SK-N-MC (cell line): ENCODE results near the gene PRKCB.

ENCODE experiments used
- EZH2 ChIP-seq: fragments of 200-600 bp; sonication (generic); IDR thresholded peaks from one replicate; pipeline ENCODE4 v1.6.1; 2017; ENCODE audit warnings: antibody characterized with exemption
- FOXP2 ChIP-seq: optimal IDR thresholded peaks from 2 replicates; pipeline ENCODE3; 2011; ENCODE audit warnings: mild to moderate bottlenecking, moderate library complexity; ENCODE audit not compliant: insufficient read depth; ENCODE audit errors: extremely low read length, control extremely low read depth
- POLR2AphosphoS5 ChIP-seq: IDR thresholded peaks from 2 replicates; pipeline ENCODE4 v1.6.1; 2012; ENCODE audit warnings: mild to moderate bottlenecking, low read depth, low read length, borderline replicate concordance

DNA sequence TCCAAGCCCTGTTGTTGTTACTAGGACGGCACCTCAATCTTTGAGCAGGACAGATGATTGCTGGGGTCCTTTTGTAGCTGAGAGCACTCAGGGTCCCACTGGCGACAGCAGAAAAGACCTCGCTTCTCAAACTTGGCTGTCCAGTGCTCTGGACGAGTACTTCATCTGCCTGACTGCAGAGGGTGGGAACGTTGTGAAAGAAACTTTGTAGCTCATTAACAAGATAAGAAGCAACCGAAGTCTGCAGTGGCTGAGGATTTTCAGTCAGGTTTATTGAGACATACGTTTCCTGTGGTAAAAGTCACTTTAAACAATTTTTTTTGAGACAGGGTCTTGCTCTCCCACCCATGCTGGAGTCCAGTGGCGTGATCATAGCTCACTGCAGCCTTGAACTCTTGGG is 191.7 kb downstream of the PRKCB start:
- TF ChIP-seq POLR2AphosphoS5 (no peak), EZH2 (no peak), FOXP2 (no peak)
